GM13977 (cell line): ENCODE data around the gene PDE10A.
A peak's percentile ranks its signal among the peaks of the same experiment; 100 is the strongest.
"Not testable (repeated sequence)": the region's sequence is repeated elsewhere in the genome, so short reads cannot be mapped to it uniquely, and the experiment has no call there.

Source experiments
- DNase-seq: peaks from one replicate; pipeline ENCODE4 v3.0.0; 2012; ENCODE audit warnings: low spot score
- in situ Hi-C: fragments of 300-500 bp; cut with MboI; formaldehyde crosslinking; loops from one replicate; pipeline ENCODE4 v1.12.0; 2022; ENCODE audit warnings: low sequenced_read_pairs, low pct_unique_long_range_greater_than_20kb, mixed read lengths, inconsistent platforms; ENCODE audit not compliant: unreplicated experiment
- TF ChIP-seq, protein P1 (sequence below): IDR thresholded peaks from 2 replicates; pipeline ENCODE4 v1.5.1; 2012; ENCODE audit warnings: mild to moderate bottlenecking, control low read depth; ENCODE audit not compliant: insufficient read depth; ENCODE audit errors: extremely low read depth, missing control alignments

Gene PDE10A

DNA sequence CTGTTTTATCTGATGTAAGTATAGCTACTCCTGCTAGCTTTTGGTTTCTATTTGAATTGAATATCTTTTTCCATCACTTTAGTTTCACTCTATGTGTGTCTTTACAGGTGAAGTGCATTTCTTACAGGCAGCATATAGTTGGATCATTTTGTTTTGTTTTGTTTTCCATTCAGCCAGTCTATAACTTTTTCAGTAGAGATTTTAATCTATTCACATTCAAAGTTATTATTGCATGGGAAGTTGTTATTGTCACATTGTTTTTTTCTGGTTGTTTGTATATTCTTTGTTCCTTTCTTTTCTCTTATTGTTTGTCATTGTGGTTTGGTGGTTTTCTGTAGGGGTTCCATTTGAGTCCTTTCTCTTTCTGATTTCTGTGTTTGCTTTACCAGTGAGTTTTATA is 151.2 kb downstream of the PDE10A start:
- no peak for DNase-seq
- TF ChIP-seq, protein P1, sequence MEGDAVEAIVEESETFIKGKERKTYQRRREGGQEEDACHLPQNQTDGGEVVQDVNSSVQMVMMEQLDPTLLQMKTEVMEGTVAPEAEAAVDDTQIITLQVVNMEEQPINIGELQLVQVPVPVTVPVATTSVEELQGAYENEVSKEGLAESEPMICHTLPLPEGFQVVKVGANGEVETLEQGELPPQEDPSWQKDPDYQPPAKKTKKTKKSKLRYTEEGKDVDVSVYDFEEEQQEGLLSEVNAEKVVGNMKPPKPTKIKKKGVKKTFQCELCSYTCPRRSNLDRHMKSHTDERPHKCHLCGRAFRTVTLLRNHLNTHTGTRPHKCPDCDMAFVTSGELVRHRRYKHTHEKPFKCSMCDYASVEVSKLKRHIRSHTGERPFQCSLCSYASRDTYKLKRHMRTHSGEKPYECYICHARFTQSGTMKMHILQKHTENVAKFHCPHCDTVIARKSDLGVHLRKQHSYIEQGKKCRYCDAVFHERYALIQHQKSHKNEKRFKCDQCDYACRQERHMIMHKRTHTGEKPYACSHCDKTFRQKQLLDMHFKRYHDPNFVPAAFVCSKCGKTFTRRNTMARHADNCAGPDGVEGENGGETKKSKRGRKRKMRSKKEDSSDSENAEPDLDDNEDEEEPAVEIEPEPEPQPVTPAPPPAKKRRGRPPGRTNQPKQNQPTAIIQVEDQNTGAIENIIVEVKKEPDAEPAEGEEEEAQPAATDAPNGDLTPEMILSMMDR: no peak
- in situ Hi-C loops: no loop called here

DNA sequence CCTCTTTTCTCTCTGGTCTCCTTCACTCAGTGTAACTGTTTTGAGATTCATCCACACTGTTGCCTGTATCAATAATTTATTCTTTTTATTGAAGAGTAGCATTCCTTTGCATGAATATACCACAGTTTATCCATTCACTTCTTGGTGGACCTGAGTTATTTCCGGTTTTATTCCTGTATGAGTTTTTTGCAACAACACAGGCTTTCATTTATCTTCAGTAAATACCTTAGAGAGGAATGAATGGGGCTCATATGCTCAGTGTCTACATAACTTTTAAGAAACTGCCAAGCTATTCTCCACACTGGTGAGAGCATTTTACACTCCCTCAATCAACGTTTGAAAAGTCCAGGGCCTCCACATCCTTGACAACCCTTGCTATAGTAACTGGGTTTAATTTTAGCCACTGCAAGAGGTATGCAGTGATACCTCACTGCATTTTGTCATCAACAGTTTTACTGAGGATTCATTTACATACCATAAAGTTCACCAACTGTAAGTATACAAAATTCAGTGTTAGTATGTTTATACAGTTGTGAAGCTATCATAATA is 154.6 kb downstream of the PDE10A start:
- DNase-seq: no peak
- in situ Hi-C loops: no loop called here
- TF ChIP-seq, protein P1: no peak

DNA sequence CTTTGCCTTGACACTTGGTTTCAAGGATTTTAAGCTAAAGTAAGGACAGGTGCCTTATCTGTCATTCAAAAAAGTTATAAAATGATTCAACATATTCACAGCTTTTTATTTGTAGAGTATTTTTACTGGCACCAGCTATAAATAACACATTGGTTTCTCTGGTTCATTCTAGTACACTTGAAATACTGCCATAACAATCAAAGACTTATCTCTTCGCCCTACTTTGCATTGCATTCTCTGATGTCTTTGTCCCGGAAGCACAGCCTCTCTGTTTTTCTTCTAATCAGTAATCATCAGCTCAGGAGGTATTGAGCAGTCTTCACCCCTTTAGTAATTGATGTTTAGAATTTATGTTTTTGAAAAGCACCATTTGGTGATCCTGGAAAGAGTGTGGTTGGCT is 156.4 kb downstream of the PDE10A start:
- DNase-seq: no peak
- TF ChIP-seq, protein P1: no peak
- in situ Hi-C loops: no loop called here

DNA sequence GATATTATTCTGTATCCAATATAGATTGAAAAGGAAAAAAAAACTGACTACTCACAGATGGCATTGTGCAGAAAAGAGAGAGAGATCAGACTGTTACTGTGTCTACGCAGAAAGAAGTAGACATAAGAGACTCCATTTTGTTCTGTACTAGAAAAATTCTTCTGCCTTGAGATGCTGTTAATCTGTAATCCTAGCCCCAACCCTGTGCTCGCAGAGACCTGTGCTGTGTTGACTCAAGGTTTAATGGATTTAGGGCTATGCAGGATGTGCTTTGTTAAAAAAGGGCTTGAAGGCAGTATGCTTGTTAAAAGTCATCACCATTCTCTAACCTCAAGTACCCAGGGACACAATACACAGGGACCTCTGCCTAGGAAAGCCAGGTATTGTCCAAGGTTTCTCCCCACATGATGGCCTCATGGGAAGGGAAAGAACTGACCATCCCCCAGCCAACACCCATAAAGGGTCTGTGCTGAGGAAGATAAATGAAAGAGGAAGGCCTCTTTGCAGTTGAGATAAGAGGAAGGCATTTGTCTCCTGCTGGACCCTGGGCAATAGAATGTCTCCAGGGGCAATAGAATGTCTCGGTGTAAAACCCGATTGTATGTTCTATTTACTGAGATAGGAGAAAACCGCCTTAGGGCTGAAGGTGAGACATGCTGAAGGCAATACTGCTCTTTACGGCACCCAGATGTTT is 162.7 kb downstream of the PDE10A start:
- in situ Hi-C loops: not testable (repeated sequence)

DNA sequence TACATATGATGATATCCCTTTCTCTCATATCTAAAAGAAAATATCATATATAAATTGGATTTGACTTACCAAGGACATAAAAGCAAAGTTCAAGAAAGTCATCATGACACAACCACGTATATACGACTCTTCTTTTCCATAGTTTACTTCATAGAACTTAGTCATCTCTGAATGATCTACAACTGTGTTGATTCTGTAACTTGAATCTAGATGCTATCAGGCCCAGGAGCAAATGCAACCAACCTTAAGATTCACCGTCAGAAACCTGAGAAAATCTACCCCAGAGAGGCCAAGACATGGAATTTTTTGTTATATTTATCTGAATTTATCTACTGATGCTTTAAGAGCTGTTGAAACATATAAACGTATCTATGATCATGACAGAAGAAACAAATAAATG is 165.6 kb downstream of the PDE10A start:
- in situ Hi-C loops: no loop called here
- DNase-seq: no peak
- TF ChIP-seq, protein P1: no peak

More for the DNA sequence above, 162.7 kb downstream of the PDE10A start:
- DNase-seq: not testable (repeated sequence)

DNA sequence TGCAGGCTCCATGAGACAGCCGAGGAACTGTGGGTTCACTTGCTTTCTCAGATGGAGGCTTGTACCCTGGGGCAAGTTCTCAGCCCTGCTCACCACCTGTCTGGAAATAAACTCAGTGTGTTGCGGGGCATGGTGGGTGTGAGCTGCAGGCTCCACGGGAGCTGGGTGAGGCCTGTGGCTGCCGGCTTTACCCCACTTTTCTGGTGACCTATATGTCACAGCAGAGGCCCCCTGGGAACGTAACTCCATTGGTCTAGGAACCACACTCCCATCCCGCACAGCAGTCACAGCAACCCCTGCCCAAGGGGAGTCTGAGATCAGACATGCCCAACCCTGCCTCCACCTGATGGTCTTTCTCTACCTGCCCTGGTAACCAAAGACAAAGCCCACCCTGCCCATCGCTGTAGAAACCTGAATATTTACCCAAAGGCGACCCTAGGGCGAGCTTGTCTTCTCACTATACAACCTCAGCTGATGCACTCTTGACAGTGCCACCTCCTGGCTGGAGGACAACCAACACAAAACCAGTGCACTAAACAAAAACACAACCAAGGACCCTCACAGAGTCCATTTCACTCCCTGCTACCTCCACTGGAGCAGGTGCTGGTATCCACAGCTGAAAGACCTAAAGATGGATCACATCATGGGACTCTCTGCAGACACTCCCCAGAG is 174.3 kb downstream of the PDE10A start:
- TF ChIP-seq, protein P1: peak; percentile 7
- no peak for DNase-seq
- in situ Hi-C loops: no loop called here

DNA sequence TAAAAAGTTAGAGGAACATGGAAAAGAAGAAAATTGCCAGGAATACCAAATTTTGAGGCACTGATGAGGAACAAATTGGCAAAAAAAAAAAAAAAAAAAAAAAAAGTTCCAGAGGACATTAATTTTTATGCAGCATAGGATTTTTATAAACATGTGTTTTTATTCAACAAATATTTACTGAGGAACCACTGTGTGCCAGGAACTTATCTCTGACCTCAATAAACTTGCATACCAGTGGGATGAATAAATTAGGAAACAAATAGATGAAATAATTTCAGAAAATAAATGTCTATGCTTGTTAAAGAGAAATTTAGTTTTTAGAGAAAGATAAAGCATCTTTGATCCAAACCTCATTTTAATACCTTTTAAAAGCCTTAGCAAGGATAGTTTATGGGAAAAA is 175.1 kb downstream of the PDE10A start:
- in situ Hi-C loops: no loop called here
- TF ChIP-seq, protein P1: no peak
- no peak for DNase-seq
